Measurements from ENCODE around the gene FGL2.
"Not testable (repeated sequence)": the region's sequence is repeated elsewhere in the genome, so short reads cannot be mapped to it uniquely, and the experiment has no call there.

Gene FGL2

GRCh38 chr7:77209479-77210139 is 10.0 kb upstream of the FGL2 start:
- DNase-seq, result no peak

GRCh38 chr7:77208416-77208815 is 8.8 kb upstream of the FGL2 start:
- DNase-seq, result no peak

DNA sequence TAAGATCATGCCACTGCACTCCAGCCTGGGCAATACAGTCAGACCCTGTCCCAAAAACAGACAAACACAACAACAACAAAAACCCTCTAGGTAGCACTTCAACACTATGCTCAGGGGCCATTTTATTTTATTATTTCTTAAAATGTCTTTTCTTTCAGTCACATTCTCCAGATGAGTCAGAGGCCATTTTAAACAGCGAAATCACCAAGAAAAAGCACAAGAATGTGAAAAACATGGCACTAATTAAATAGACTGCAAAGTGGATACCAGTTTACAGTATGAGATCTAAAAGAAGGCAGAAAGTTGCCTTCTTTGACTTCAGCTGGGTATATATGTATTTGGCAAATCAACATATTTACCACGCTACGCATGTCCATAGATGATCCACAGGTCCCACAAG is 6.1 kb upstream of the FGL2 start:
- no peak for DNase-seq

GRCh38 chr7:77202481-77202976 is 2.9 kb upstream of the FGL2 start:
- no peak for DNase-seq

DNA sequence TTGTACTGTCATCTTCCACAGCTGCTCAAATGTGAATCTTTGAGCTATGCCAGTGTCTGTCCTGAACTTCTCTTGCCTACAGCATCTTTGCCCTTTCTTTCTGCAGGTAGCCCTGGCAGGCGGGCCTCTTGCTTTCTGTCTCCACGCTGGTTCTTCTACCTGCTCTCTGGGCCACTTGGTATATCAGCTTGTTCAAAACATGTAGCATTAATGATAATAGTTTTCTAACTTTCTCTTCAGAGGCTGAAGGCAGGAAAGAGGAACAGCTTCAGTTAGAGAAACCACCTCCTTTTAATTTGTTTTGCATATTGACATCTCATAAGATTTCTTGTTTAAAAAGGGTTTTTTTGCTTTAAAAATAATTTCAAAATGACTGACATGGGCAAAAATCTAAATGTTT is 923 bp upstream of the FGL2 start:
- no peak for DNase-seq

- no peak for DNase-seq
Observed at GRCh38 chr7:77197141-77197540, 2.5 kb downstream of the FGL2 start.

DNA sequence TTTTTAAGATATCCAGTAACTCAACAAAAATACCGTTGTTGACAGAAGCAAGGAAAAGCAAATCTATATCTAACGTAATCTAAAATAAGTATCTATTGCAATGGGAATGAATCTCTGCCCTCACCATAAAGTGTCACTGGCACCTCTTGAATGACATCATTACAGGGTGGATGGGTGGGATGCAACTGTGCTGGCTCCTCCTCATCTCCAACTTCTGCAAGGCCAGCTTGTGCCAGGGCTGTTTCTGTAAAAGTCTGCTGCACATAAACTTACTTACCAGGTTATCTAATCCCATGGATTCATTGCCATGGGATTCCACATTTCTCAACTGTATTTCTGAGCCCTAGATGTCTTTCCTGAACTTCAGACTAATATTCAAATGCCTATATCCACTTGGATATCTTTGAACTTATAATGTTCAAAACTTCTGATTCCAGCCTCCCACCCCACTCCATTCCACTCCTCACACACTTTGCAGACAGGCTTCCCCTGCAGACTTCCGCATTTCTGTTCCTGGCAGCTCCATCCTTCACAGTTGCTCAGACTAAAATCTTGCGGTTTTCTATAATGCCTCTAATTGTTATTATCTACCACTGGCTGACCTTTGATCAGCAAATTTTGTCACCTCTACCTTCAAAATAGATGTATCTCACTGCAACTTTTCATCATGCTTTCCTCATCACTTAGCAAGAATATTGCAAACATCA is 10.7 kb downstream of the FGL2 start:
- DNase-seq, result no peak

DNA sequence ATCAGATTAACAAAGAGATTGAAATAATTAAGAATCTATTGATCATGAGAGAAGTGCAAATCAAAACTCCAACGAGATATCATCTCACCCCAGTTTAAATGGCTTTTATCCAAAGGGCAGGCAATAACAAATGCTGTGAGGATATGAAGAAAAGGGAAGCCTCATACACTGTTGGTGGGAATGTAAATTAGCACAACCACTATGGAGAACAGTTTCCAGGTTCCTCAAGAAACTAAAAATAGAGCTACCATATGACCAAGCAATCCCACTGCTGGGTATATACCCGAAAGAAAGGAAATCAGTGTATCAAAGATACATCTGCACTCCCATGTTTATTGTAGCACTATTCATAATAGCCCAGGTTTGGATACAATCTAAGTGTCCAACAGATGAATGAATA is 13.8 kb downstream of the FGL2 start:
- DNase-seq, result no peak

DNA sequence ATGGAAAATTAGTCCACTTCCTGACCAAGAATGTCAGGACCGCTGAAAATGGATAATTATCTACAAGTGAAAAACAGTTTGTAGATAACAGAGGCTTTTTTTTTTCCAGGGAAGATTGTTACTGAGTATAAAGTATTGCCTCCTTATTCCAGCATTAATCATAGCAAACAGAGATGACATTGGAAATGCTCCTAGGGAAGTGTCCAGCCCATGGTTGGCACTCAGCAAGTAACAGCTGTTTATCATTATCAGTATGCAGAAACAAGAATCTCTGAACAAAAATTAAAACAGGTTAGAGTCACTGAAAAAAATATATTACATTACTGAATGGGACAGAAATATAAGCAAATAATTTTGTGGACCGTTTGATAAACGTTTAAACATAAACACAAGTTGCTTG is 14.6 kb downstream of the FGL2 start:
- no peak for DNase-seq

DNA sequence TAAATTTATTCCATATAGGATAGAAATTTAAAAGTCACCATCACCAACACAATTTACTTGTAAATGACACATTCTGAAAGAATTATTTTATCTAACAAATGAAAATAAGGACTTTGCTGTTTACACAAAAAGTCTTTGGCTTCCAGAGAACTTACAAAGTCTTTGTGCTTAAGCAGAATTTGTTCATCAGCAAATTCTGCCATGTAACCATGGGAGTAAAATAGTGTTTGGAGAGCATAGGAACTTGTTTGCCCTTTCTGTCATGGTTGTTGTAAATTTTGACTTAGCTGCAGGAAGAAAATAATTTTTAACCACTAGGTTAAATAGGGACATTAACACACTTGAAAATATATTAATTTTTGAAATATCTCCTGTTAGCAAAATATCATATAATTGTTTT is 15.2 kb downstream of the FGL2 start:
- DNase-seq, result no peak

- DNase-seq, result no peak
Observed at GRCh38 chr7:77182261-77182660, 17.4 kb downstream of the FGL2 start.

- no peak for DNase-seq
Observed at GRCh38 chr7:77181734-77182133, 17.9 kb downstream of the FGL2 start.

DNA sequence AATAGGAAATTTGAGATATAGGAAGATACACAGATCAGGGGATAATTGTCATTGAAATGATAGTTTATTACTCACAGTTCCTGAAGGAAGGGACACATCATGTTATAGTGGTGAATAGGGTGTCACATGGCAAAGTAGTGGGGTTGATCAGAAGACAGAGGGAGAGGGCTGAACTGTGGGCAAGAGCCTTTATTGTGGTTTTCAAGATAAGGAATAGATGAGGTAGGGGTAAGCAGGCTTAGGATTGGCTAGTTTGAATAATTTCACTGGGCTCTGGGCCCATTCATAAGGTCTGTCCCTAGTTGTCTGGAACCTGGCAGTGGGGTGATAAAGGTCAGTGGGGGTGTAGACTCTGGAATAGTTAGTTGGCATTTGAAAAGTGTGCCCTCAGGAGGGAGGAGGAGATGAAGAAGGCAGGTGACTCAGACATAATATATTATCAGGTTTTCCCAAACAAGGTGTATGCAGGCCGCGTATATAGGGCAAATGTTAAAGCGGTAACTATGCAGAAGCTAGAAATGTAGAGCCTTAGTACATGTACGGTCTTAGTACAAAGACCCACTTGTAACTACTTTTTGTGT is 18.5 kb downstream of the FGL2 start:
- no peak for DNase-seq

DNA sequence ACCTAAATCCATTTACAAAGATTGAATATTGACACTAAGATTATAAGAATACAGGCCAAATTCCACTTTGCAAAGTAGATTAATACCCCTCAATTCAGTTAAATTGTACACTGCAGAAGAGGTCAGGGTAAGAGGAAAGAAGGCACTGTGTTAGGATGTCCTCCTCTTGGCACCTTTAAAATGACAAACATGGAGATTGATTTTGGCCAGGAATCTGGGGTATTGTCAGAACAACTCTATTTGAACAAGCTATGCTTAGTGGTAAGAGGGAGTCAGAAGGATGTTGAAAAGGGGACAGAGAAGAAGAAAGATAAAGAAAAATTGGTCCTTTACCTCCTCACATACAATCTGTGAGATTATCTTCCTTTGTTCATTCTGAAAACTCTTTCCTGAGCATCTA is 21.6 kb downstream of the FGL2 start:
- DNase-seq, result not testable (repeated sequence)

GRCh38 chr7:77177321-77177904 is 22.2 kb downstream of the FGL2 start:
- not testable (repeated sequence) for DNase-seq

DNA sequence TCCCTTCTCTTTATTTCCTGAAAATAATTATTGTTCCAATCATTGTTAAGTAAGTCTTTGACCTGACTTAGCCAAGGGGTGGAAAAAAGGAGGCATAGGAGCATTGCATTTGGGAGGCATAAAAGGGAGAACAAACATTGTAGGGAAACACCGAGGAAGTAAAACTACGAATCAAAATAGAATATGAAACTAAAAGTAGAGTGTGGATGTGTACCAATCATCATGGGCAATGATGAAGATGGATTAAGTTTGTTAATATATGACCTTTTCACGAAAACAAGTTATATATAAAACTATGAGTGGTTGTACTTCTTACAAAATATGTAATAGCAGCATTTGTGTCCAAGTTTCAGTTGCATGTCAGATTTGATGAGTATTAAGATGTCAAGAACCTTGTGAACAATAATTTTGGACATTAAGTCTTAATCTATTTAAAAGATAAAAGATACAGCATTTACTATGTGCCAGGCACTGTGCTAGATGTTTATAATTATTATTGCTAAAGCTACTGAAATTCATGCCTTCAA is 24.3 kb downstream of the FGL2 start:
- DNase-seq, result not testable (repeated sequence)

DNA sequence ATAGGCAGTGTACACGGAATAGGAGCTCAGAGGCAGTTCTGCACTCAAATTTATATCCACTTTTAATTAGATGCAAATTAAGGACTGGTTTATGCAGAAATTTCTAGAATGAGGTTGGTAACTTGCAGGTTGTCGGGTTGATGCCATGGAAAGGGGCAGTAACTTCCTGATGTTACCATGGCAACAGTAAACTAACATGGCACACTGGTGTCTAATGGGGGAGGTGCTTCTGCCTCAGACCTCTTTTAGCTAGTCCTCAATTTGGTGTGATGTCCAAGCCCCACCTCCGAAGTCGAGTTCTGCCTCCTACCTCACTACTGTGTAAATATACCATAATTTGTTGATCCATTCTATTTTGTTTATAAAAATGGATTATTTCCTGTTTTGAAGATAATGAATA is 25.2 kb downstream of the FGL2 start:
- DNase-seq, result not testable (repeated sequence)

GRCh38 chr7:77172437-77173172 is 27.0 kb downstream of the FGL2 start:
- DNase-seq, result not testable (repeated sequence)

DNA sequence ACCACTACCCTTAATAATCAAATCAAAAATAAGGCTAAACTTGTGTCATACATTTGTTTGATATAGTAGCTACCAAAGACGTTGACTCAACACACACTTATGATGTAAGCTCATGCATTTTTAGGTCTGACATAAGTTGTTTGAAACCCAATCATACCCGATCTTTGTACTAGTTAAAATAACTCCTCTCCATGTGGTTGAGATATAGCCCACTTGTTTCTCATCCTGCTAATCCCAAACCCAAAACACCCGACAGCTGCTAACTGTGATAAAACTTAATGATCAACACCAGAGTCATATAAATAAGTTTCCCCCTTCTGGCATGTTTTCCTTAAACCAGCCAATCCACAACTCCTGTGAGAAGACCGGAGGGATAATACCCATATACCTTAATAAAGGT is 28.5 kb downstream of the FGL2 start:
- not testable (repeated sequence) for DNase-seq

DNA sequence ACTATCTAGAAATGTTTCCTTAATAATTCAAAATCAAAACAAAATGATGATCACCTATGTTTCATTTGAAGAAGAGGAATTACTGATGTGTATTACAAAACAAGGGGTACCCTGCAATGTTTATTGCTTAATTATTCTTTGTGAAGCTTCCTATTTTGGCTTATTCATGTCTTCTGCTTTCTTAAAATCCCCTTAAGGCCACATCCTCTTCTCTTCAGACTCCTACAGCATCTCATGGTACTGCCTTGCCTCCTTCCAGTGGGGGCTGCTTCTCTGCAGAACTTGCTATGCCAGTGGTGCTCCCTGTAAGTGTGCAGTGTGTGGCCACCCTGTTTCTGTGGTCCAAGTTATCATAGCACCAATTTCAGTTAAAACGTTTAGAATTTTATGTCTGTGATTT is 42.2 kb downstream of the FGL2 start:
- no peak for DNase-seq

GRCh38 chr7:77157034-77157433 is 42.6 kb downstream of the FGL2 start:
- DNase-seq, result not testable (repeated sequence)

- DNase-seq, result not testable (repeated sequence)
Observed at GRCh38 chr7:77155601-77156377, 43.8 kb downstream of the FGL2 start.
